Stimulated activated CD8-positive, alpha-beta memory T cell treated with anti-CD3 and anti-CD28 coated beads, Interleukin-7, amount 100 ng/mL, for 1 hour (primary cell): ENCODE results near the gene LARP1.
"Not testable (repeated sequence)": the region's sequence is repeated elsewhere in the genome, so short reads cannot be mapped to it uniquely, and the experiment has no call there.

Experiments
- DNase-seq, 2 donors: peaks; one replicate each; pipeline ENCODE4 v3.0.0-alpha.2; 2020; ENCODE audit warnings: low read depth in 2 of 2

LARP1 gene

GRCh38 chr5:154824070-154824469 is 68.9 kb downstream of the LARP1 start:
- no peak for DNase-seq

DNA sequence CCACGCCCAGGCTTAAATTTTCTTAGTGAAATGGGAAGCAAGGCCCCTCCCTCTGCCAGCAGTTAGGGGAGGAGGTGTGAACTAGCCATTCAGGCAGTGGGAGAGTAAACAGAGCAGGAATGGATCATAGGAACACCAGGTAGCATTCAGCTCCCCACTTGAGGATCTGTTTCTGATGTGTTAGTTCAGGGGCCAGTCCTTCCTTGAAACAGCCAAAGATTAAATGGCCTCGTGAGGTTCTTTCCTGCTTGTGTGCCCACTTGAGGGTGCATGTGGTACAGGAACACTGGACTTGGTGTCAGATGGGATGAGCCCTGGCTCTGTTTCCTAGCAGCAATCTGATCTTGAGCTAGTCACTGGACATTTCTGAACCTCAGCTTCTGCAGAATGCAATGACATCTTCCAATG is 74.0 kb downstream of the LARP1 start:
- no peak for DNase-seq

GRCh38 chr5:154829589-154830218 is 74.5 kb downstream of the LARP1 start:
- no peak for DNase-seq

DNA sequence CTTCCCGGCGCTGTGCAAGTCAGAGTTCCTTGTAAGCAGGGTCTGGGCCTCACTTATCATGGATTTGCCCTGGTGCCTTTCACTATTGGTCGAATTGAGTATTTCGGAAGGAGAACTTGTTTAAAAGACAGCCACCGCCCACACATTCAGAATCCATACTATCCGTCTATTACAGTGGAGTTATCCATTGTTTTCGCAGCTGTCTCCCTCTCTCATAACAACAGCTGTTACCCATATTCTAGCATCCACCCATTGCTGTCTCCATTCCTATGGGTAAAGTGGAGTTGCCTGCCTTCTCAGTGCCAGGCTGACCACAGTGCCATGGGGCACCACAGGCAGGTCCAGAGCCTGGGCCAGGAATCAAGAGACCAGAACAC is 75.0 kb downstream of the LARP1 start:
- no peak for DNase-seq

DNA sequence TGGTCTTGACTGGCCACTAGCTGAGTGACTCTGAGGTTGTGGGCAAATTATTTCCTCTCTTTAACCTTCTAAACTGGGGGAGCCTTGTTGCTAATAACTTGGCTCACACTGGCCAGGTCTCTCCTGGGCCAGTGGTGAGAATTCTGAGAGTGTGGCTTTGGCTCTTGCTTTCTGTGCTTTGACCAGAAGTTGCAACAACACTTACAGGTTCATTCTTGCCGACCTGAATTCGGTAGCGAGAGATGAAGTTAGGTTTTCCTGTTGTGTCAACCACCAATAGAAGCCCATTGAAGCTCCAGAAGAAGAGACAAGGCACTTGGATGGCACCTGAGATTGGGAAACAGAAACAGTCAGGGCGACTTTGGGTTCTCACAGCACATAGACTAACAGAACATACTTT is 75.4 kb downstream of the LARP1 start:
- DNase-seq: no peak

GRCh38 chr5:154831451-154831850 is 76.3 kb downstream of the LARP1 start:
- DNase-seq: no peak

DNA sequence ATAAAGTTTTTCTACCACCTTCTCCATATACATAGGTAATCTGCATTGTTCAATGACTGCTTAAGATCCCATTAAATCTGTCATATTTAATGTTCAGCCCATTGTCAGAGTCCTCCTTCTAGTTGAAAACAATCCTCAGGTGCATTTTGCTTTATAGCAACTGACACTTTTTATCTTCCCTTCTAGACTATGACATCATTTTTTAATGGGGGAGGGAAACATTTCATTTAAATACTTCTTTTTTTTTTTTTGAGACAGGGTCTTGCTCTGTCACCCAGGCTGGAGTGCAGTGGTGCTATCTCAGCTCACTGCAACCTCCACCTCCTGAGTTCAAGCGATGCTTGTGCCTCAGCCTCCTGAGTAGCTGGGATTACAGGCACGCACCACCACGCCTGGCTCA is 77.6 kb downstream of the LARP1 start:
- DNase-seq: not testable (repeated sequence)

GRCh38 chr5:154834053-154834452 is 78.9 kb downstream of the LARP1 start:
- no peak for DNase-seq

DNA sequence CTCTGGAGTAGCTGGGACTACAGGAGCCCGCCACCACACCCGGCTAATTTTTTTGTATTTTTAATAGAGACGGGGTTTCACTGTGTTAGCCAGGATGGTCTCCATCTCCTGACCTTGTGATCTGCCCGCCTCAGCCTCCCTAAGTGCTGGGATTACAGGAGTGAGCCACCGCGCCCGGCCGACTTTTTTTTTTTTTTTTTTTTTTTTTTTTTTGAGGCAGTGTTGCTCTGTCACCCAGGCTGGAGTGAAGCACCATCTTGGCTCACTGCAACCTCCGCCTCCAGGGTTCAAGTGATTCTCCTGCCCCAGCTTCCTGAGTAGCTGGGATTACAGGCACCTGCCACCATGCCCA is 80.5 kb downstream of the LARP1 start:
- not testable (repeated sequence) for DNase-seq

DNA sequence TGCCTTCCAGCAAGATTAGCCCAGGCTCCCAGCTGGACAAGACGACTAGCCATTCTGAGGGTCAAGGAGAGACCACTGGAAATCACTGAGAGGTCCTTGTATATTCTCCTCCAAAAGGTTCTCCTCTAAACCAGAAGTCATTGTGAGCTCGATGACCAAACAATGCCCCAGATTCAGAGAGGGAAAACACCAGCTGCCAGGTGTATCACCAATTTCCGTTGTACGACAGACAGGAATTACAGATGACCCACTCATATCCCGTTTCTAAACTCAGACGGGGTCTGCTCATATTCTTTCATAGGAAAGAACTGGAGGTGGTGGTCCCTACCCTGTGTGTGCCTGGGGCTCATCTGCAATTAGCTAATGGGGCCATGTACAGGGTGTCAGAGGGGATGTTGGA is 81.0 kb downstream of the LARP1 start:
- DNase-seq: no peak

DNA sequence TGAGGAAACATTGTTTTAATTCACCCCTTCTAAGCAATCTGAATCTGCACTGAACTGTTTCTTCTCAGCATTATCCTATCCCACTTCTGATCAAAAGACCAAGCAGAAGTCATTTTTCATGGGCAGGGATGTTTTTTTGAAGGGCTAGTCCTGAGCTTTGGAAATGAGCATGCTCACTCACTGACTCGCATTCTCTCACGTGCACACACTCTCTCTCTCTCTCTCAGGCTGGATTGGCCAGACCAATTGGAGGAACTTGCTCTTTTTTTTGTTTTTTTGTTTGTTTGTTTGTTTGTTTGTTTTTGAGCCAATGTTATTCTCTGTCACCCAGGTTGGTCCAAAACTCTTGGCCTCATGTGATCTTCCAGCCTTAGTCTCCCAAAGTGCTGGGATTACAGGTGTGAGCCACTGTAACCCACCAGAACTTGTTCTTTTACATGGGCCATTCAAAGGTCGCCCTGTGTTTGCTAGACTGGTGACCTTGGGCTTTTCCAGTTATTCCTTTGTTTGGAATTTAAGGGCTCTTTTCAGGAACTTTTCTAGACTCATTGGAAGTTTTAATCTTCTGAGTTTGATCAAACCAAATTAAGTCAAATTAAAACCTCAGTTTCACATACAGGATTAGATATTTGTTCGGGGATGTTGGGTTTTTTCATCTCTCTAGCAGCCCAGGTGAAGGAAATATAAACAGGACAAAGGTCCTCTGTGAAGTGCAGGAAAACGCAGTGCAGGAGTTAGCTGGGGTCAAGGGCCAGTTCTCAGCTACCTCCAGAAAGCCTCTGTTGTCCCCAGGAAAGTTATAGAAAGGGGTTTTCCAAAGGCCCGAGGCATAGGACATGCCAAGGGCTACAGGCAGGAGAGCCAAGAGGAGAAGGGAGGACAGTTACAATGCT is 82.1 kb downstream of the LARP1 start:
- no peak for DNase-seq

- DNase-seq: no peak
Measured at GRCh38 chr5:154840435-154841272, 85.5 kb downstream of the LARP1 start.

DNA sequence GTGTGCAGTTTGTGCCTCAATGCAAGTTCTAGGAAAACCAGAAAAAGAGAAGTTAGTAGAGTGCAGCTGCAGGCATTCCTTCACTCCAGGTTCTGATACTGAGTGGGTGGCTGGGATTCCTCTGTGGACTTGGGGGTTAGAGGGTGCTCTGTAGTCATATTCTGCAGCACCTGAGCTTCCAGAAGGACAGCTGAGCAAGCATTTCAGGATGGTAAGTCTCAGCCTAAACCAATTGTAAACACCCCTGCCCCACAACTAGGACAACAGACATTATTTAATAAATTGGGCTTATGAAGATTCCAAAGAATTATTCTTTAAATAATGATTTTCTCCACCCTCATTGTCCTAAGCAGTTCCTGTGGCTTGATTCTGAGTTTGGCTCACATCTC is 86.1 kb downstream of the LARP1 start:
- DNase-seq: no peak

DNA sequence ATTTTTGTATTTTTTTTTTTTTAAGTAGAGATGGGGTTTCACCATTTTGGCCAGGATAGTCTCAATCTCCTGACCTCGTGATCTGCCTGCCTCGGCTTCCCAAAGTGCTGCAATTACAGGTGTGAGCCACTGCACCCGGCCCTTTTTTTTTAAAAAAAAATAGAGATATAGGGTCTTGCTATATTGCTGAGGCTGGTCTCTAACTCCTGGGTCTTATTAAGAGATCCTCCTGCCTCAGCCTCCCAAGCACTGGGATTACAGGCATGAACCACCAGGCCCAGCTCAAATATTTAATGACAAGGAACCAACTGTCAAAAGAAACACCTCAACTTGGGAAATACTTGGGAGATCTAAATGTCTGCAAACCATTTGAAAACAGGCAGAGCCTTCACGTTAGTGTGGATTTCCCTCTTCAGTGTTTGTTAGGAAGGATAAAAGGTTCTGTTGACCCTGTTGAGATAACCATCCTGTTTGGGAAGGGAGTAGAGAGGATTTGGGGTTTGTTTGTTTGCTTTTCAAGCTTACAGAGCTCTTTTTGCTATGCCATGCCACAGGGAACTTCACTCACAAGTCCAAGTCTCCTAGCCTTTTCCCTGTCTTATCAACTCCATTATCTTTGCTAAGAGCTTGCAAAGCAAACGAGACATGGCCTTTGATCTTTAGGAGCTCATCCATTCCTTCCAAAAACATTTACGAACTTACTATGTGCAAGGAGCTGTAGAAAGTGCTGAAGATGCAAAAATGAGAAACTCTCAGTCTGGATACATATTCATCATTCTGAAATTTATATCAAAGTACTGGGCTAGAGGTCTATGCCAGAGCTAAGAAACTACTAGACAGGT is 87.7 kb downstream of the LARP1 start:
- no peak for DNase-seq

DNA sequence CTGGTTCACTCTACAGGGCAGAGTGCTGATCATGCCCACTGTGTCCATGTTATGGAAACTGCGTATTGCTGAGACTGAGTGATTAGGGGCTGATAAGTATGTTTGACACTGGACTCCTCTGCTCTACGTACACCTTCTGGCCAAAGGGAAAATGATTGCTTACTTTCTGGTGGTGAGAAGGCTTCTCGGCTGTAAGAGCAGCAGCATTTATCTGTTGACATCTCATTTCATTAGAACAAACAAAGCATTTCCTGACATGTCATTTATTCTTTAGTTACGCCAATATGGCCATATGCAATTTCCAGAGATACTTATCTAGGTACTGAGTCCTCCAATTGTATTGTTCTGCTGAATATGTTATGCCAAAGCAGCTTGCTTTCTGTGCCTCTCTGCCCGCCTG is 89.6 kb downstream of the LARP1 start:
- DNase-seq: no peak

GRCh38 chr5:154849264-154849785 is 94.1 kb downstream of the LARP1 start:
- no peak for DNase-seq

GRCh38 chr5:154849791-154850201 is 94.6 kb downstream of the LARP1 start:
- no peak for DNase-seq

DNA sequence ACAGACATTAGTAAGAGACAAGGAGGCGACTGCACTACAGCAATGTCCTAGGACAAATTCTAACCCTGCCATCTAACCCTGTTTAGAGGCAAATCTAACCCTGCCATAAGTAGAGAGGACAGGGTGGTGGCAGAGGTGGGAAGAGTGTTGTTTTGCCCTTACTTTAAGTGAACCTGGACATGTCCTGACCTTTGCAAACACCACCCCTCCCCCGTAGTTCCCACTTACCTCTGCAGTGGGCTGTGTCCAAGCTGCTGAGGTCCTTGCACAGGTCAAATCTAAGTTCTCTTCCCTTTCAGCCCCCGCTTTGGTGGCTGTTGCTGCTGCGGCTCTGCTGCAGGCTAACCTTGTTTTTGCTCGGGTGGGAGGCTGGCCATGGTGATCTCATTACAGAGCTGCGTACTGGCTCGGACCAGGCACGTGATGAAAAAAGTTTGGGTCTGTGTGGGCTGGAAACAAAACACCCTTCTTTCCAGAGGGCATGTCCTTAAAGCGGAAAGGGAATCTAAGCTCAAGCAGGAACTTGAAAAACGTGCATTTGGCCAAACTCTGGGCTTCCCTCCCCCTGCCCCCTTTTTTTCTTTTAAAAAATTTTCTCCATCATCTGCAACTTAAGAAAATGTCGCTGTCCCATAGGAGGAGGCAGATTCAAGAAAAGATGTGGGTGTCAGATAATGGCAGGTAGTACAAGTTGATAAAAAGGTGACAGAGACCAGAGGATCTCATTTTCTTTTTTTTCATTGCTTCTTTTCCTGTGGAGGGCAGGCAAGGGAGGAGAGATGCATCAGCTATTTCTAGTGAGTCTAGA is 95.3 kb downstream of the LARP1 start, which contains the start of gene FAXDC2:
TSS of gene FAXDC2 (minus strand) at position 349 of the 808 bp plus-strand sequence. CDS start 12,425 bp downstream, outside the sequence.
- DNase-seq: no peak

DNA sequence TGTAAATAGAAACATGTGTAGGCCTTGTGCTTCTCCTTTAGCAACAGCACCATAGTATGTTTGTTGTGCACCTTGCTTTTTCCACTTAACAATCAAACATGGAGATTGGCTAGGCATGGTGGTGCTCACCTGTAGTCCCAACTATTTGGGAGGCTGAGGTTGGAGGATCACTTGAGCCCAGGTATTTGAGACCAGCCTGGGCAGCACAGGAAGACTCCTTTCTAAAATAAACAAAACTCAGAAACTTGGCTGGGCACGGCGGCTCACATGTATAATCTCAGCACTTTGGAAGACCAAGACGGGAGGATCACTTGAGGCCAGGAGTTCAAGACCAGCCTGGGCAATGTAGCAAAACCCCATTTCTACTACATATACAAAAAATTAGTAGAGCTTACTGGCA is 96.2 kb downstream of the LARP1 start:
- no peak for DNase-seq

DNA sequence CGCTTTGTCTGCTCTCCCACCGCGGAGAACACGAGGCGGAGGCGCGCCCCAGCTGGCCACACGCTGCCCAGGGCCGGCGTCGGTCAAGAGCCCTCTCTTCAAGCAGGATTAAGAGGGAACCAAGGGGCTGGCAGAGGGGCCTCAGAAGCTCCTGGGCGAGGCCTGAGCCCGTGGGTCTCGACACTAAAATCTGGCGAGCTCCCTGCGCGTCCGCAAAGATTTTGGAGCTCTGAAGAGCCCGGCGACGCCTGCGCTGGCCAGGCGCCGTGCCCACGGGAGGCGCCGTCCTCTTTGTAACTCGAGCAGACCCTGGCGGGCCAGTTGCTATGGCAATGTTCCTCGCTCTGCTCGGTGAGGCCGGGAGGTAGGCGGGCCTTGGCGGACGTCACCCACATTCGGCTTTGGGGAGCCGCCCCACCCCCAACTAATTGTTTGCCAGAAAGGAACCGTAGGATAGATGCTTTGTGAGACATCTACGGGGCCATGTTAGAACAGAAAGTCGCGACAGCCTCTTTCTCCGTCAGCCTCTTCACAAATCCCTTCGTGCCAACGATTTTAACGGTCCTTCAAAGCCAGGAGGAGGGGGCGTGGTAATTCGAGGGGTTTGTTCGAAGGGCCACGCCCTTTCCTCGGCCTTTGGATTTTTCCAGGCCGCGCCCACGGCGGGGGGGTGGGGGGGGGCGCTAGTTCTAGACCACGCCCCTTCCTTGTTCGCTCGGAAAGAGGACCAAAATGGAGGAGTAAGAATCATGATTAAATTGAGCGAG is 102.5 kb downstream of the LARP1 start:
- DNase-seq: peak; percentile 64 to 70
